OCI-M2 (cell line): Measurements from ENCODE around the gene CRYBA4.

Experiments used
- DNase-seq: peaks from one replicate; lab custom pipeline; 2025; ENCODE audit not compliant: unreplicated experiment; lab: John Stamatoyannopoulos, UW

Gene CRYBA4

DNA sequence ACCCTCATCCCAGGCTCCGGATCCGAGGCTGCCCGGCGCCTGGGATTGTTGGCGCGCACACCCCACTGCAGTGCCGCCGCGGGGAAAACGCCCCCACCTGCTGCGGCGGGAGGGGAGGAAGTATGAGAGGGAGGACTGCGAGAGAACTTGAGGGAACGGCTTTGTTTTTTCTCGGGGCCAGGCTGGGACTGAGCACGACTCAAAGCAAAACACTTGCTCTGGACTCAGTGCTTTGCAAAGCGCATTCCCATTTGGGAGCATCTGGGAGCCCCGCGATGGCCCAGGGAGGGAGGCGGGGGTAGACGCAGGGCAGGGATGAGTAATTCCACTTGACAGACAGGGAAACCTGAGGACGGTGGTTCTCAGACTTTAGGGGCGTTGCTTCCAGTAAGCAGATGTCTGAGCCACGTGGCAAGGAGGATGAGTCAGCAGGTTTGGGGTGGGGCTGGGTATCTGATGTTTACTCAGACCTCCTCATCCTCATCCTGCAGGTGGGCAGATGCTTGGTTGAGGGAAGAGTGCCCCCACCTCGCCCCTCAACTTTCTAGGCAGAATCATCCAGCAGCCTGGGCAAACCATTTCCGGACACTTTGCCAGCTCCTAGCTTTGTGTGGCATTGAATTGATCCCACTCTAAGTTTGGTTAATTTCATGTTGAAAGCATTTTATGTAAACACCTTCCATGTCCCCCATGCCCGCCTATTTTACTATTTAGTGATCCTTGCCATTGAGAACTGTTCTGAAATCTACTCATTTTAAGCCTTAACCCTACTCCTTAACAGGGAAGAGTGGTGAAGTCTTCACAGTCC lies 37.1 kb downstream of the CRYBA4 start:
- DNase-seq: peak; percentile 56

DNA sequence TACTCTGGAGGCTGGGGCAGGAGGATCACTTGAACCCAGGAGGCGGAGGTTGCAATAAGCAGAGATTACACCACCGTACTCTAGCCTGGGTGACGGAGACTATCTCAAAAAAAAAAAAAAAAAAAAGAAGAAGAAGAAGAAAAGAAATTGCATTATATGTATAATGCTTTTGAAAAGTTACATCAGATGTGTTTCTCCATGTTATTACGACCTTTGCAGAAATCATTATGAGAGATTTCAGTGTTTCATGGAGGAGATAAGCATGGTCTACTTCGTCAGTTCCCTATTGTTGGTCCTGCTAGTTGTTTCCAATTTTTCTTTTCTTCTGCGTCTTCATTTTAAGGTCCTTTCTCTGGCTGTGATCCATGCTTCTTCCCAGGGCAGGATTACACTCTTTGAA lies 38.6 kb downstream of the CRYBA4 start:
- no peak for DNase-seq

DNA sequence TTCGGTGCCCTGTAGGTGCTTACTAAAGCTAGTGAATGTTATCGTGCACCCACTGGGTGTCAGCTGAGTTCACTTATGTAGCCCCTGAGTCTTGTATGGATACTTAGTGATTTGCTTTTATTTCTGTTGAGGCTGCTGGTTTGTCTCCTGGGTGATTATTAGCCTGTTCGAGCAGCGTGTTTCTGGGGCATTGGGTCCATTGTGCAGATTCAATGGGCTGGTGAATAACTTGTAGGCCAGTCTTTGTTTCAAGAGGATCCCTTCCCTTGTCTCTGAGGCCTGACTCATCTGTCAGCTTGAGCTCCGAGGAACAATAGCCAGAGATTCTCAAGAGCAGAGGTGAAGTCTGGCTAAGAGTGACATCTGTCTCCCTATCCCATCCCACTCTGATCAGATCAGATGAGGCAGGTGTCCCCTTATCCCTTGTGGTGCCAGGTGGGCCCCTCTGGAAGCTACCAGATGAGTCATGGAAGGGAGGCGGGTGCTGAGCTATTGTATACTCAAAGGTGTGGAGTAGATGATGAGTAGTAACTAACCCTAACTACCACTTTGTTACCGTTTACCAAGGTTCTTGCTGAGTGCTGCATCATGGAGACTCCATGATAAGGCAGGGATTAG lies 39.3 kb downstream of the CRYBA4 start:
- DNase-seq: no peak

DNA sequence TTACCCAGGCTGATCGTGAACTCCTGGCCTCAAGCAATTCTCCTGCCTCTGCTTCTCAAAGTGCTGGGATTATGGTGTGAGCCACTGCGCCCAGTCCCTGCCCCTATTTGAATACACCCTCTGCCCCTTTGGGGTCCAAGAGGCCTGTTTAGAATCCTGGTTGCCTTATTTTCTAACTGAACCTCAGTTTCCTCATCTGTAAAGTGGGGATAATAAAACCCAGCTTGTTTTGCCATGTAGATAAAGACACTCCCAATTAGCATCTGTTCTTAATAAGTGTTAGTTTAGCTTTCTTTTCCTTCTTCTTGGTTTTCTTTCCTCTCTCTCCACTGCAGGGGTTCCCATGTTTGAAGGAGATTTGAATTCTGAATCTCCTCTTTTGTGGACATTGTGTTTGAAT lies 40.4 kb downstream of the CRYBA4 start:
- DNase-seq: no peak

DNA sequence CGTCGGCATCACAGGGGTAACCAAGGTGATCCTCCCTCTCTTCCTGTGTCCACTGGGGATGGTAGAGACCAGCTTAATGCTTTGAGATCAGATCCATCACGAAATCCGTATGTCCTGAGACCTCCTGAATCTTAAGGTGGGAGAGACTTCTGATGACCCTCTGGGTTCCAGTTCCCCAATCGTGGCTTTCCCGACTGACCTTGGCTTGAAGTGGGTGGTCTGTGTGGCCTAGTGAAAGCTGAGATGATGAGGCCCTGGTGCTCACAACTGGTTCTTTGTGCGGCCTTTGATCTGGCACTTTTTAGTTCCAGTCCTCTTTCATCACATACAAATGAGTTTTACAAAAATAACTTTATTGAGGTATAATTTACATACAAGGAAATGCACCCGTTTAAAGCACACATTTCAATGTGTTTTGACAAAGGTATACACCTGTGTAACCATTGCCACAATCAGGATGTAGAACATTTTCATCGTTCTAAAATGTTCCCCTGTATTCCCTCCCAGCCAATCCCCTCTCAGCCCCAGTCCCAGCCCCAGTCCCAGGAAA lies 41.7 kb downstream of the CRYBA4 start:
- DNase-seq: no peak

DNA sequence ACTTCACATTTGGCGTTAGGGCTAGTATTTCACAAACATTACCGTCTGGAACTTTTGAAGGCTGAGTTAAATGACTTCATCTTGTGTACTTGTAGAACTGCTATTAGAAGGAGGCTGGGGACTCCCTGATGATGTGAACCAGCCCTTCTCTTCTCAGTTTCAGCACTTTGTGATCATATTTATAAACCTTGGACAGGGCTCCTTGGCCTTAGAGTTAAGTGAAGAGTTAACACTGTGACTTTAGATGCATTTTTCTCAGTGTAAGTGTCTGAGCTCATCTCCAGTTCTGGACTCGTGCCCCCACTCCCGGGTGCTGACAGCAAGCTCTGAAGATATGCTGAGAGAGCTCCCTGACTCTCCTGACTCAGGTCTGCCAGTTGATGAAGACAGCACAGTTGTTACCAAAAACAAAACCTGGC lies 44.1 kb downstream of the CRYBA4 start:
- no peak for DNase-seq

DNA sequence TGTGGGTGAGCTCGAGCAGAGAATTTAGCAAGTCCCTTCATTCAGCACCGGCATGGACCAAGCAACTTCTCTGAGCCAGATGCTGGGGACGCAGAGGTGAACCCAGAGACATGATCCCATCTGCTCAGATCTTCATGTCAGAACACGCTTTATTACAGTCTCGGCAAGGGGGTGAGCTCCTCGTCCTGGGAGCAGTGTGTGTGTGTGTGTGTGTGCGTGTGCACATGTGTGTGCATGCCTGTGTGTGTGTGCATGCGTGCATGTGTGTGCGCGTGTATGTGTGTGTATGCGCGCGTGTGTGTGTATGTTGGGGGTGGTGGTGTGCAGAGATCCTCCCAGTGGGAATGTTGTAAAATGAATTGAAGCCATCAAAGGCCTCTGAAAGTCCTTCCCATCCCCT lies 45.4 kb downstream of the CRYBA4 start:
- no peak for DNase-seq

DNA sequence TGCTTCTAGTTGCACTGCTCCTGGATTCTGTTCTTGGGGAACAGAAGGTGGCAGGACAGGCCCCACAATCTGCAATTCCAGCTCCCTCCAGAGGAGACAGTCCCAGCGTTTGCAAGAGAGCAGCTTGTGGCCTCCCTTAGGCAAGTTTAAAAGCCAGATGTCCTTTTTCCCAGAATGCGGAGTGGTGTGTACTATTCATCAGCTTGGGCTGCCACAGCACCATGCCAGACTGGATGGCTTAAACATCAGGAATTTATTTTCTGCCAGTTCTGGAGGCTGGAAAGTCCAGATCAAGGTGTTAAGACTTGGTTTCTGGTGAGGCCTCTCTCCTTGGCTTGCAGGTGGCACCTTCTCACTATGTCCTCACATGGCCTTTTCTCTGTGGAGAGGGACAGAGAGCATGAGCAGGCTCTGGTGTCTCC lies 47.3 kb downstream of the CRYBA4 start:
- DNase-seq: no peak

DNA sequence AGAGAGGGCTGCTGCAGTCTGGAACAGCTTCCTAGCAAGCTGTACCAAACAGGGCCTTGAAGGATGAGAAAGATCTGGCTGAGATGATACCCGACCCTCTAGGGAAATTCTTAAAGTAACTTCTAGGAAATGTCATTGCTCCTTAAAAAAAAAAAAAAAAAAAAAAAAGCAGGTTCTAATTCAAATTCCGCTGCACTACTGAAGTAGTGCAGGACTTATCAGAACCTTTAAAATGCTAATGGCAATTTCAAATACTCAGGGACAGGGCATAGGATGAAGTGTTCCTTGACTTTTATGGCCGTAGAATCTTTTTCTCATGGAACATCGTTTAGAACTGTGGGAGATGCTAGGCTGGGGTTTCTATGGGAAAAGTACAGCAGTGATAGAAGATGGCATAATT lies 48.7 kb downstream of the CRYBA4 start:
- no peak for DNase-seq

DNA sequence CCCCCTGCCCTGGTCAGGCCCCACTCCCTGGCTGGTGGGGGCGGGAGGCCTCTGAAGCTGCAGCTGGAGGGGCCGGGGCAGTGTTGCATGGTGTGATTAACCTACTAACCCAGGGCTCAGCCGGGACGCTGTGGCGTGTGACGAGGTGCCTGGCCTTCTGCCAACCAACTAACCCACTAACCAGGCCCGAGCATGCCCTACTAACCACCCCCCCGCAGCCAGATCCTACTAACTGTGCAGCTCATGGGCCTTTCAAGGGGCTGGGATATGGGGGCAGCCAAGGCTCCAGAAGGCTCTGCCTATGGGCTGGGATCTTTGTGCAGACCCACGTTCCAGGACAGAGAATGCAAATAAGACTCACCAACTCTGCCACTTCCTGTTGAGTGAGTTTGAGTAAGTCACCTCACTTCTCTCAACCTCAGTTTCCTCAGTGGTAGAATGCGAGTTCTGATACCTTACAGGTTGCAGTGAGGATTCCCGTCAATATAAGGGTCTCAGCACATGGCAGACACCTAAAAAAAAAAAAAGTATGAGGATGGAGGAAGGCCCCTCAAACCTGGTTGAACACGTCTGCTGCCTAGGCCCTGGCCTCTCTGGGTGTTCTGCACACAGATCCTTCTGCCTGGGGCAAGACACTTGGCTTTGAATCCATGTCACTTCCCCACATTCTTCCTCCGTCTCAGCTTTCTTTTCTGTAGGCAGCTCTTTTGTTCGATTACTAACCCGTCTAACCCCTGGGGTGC lies 49.7 kb downstream of the CRYBA4 start:
- no peak for DNase-seq

DNA sequence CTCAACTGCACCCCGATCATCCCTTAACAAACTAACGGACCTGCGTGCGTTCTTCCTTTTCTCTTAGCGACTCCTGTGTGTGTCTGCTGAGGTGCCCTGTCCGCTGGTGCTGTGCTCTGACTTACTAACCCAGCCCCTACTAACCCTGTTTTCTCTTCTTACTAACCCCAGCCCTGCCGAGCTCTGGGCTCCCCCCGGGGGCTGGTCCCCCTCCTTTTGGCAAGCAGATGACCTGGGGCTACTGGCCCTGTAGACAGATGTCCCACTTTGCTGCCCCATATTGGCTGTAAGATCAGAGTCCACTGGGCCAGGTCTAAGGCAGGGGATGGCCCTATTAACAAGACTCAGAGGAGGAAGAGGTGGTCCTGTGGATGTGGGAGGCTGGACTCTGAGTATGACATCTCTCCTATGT lies 50.3 kb downstream of the CRYBA4 start:
- DNase-seq: no peak

DNA sequence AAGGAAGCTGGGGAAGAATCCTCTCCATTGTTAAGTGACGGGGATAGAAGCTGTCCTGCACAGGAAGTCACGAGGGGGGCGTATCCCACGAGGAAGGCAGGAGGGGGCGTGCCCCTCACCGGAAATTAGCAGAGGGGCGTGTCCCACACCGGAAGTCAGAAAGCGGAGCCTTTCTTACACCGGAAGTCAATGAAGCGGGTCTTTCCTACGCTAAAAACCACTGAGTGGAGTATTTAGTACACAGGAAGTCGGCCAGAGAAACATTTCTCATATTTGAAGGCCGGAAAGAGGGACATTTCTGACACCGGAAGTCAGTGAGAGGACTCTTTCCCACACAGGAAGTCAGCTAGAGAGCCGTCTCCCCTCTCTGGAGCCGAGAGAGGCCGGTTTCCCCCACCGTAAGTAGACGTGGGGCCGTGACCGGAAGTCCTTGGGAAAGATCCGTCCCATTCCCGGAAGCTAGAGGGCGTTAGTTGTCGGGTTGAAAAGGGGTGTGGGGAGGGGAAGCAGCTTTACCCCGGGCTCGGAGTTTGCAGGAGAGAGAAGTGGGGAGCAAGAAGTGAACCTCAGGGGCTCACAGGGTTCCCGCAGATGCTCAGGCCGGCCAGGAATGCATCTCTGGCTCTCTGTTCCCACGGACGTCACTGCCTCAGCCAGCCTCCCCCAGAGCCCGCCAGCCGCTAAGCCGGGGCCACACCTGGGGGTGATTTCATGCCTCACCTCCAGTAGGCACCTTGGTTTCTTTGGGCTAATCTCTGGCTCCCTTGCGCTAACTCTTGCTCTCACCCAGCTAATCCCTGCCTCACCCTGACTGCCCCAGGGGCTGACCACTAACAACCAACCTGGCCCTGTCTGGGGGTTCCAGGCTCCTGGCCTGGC lies 51.1 kb downstream of the CRYBA4 start:
- DNase-seq: peak; percentile 48

DNA sequence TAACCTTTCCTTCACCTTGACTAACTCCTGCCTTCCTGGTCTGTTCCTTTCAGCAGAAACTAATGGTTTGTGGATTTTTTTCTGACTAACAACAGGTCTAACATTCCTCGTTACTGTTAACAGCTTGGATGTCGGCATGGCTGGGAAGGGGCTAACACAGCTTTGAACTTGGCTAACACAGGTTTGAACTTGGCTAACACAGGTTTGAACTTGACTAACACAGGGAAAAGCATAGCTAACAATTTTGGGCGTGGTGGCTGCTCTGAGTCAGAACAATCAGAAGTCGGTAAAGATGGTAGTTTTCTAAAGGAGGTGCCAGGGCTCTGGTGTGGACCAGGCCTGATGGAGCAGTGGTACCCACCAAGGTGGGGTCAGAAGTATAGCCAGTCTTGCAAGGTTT lies 51.7 kb downstream of the CRYBA4 start:
- no peak for DNase-seq

DNA sequence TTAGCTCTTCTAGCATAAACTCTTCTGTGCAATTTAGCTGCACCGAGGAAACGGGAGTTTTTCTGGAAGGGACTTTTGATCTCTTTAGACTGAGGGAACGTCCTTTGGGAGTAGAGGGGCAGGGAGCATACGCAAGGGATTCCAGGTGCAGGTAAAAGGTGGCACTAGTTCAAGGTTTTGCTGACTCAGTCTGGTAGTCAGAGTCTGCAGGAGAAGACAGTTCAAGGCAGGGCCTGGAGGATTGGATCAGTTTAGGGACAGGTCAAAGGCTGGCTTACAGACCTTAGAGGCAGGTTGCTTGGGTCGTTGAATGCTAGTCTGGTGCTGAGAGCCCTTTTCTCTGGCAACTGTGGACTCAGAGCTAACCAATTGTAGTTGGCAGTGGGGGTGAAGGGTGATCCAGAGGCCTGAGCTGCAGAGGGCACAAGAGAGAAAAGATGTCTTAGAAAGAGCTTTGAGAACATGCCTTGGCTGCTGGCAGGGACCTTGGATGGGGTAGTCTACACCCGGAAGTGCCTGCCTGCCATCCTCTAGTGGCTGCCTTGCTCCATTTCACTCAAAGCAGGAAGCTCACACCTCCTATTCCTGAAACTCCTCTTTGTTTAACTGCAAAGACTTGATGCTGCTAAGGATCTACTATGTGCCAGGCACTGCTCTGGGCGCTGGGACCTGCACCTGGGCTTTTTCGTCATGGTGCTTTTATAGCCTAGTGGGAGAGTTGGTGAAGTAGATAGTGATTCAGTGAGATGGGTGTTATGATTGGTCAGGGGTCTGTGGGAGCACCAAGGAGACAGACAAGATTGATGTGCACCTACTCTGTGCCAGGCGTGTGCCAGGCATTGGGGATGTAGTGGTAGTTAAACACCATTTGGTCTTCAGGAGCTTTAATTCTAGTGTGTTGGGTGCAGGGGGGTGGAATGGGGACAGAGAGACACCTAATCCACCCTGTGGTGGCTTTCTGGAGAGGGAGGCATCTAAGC lies 52.7 kb downstream of the CRYBA4 start:
- DNase-seq: no peak

DNA sequence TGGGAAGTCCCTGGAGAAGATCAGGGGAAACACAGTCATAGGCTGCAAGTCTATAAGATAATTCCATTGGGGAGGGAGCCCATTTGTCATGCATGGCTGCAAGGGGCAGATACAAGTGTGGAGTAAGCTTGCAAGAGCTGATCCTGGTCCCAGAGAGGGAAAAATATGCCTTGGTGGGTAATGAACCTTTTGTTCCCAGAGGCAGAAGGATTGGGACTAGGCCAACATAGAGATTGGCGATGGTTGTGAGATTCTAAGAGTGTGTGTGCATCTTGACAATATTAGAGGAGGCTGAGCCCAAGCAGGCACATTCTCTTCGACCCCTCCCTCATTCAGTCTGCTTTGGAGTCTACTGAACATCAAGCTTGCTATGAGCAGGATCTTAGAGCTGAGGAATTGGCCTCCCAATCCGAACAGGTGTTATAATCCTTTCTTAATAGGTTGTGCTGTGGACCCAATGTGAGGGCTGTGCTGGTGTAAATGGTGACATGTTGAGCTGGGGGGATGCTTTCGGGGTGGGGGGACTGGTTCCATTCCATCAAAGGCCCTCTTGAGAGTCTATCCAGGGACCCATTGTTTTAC lies 54.0 kb downstream of the CRYBA4 start:
- no peak for DNase-seq

DNA sequence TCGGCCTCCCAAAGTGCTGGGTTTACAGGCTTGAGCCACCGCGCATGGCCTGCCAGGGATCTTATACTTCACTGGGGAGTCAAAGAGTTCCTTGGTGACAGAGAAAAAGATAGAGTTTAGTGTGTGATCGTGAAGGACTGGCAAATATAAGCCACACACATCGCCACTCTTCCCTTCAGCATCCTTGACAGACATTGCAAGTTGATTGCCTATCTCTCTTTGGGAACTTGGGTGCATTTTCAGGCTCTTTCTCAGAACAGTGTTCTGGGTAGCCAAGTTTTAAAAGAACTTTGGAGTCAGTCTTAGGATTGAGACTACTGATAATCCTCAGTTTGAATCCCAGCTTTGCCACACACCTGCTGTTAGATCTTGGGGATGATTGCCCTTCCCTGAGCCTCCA lies 55.5 kb downstream of the CRYBA4 start:
- DNase-seq: no peak

DNA sequence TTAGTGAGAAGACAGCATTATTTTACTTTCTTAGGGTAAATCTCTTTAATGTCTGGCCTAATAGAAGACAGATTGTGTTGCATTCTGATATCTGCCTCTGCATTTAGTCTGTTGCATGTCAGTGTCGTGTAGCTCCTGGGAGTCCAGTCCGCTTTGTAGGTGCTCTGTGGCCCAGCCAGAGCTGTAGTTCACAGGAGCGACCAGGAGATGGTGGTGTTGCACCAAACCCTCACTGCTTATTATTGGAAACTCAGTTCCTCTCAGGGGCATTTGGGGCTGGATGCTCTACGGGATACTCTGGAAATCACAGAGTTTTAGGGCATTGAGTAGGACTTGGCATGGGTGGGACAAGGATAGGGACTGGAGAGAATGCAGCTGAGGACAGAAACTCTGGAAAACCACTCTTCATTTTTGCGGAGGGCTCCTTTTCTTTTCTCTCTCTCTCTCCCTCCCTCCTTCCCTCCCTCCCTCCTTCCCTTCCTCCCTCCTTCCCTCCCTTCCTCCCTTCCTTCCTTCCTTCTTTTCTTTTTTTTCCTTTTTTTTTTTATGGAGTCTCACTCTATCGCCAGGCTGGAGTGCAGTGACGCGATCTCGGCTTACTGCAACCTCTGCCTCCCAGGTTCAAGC lies 57.4 kb downstream of the CRYBA4 start:
- peak; percentile 65 for DNase-seq
